A673 (cell line): ENCODE measurements around the gene OLA1.

Experiments
- EZH2 ChIP-seq: fragments of 200-600 bp; sonication (generic); IDR thresholded peaks from 2 replicates; pipeline ENCODE4 v1.6.1; 2017; ENCODE audit warnings: borderline replicate concordance, low read depth, mild to moderate bottlenecking, mixed read lengths, antibody characterized with exemption, low read length; ENCODE audit not compliant: poor library complexity, severe bottlenecking
- TF ChIP-seq, protein P1 (sequence below): fragments of 300-800, 200-600 bp; sonication (generic); conservative IDR thresholded peaks from 2 replicates; pipeline ENCODE4 v1.5.1; 2017; ENCODE audit warnings: low read depth, mild to moderate bottlenecking, antibody characterized with exemption, low read length, moderate library complexity, mixed read lengths

GRCh38 chr2:174209325-174209724 lies 39.0 kb downstream of the OLA1 start:
- TF ChIP-seq, protein P1, sequence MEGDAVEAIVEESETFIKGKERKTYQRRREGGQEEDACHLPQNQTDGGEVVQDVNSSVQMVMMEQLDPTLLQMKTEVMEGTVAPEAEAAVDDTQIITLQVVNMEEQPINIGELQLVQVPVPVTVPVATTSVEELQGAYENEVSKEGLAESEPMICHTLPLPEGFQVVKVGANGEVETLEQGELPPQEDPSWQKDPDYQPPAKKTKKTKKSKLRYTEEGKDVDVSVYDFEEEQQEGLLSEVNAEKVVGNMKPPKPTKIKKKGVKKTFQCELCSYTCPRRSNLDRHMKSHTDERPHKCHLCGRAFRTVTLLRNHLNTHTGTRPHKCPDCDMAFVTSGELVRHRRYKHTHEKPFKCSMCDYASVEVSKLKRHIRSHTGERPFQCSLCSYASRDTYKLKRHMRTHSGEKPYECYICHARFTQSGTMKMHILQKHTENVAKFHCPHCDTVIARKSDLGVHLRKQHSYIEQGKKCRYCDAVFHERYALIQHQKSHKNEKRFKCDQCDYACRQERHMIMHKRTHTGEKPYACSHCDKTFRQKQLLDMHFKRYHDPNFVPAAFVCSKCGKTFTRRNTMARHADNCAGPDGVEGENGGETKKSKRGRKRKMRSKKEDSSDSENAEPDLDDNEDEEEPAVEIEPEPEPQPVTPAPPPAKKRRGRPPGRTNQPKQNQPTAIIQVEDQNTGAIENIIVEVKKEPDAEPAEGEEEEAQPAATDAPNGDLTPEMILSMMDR: no peak
- no peak for TF ChIP-seq EZH2
